HT-29 (cell line): ENCODE results near the gene SQOR. TPM values are rescaled to one million over a fixed set of nuclear protein-coding genes. Genes with fewer than 3 reads are reported as not detected.
"Not testable (repeated sequence)": the region's sequence is repeated elsewhere in the genome, so short reads cannot be mapped to it uniquely, and the experiment has no call there.

Source experiments
- DNase-seq: peaks from one replicate; pipeline ENCODE4 v3.0.0-alpha.2; 2015; ENCODE audit warnings: low spot score
- total RNA-seq: library from RNA; depleted of rRNA; stranded (reverse); fragments of >200 nt; shearing (Covaris generic); gene quantifications from 2 replicates; pipeline ENCODE4 v1.2.3, GENCODE V29; 2014

The SQOR gene
- total RNA-seq, 1 experiment from 2014 or later: 20.2 TPM

DNA sequence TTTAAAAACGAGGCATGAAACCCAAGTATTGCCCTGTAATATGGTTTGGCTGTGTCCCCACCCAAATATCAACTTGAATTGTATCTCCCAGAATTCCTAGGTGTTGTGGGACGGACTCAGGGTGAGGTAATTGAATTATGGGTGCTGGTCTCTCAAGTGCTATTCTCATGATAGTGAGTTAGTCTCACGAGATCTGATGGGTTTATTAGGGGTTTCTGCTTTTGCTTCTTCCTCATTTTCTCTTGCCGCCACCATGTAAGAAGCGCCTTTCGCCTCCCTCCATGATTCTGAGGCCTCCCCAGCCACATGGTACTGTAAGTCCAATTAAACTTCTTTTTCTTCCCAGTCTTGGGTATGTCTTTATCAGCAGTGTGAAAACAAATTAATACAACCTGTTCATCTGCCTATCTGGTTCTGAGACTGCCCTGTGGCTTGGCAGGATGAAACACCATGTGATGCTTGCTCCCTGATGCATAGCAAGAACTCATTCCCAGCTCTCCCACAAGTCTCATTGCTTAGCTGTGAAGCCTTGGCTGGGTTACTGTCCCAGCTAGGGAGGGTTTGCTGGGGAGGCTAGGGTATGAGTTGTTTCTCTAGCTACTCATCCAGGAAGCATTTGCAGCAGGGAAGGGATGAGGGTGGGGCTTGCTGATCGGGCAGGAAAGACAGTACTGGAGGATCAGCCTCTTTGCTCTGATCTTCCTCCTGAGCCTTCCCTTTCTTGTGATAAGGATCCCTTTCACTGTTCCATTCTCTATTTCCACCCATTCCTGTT, 3.7 kb upstream of the SQOR start:
- no peak for DNase-seq

DNA sequence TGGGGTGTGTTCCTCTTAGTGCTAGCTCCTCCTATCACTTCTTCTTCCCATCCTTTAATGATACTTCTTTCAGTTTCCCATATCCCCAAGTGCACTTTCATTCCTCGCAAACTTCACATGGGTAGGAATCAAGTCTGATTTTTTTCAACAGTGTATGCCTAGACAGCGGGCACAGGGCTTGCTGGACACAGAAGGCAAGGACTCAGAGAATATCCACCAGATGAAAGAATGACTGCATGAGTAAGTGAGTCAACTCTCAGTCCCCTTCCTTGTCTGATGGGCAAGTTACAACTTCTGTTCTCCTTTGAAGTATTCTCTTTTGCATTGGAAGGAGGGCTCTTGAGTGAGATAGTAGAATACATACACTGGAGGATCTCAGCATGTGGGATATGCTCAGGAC, 3.1 kb upstream of the SQOR start:
- no peak for DNase-seq

DNA sequence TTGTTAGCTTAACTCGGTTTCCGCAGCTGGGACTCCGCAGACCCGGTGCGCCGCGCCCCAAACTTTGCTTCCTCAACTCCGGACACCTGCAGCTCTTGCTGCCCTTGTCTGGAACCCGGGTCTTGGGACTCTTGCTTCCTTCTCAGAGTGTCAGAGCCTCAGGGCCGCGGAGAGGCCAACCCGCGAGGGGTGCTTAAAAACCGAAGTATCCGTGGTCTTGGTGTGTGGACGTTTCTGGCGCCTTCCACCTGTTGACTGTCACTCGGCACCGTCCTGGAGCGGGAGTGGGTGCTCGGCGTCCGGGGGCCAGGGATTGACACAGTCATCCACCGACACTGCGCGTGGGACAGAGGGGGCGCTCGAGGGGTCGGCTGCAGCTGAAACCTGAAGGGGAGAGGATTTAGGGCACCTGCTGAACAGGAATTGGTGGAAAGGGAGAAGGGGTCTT, 386 bp downstream of the SQOR start:
- DNase-seq: peak; percentile 56

DNA sequence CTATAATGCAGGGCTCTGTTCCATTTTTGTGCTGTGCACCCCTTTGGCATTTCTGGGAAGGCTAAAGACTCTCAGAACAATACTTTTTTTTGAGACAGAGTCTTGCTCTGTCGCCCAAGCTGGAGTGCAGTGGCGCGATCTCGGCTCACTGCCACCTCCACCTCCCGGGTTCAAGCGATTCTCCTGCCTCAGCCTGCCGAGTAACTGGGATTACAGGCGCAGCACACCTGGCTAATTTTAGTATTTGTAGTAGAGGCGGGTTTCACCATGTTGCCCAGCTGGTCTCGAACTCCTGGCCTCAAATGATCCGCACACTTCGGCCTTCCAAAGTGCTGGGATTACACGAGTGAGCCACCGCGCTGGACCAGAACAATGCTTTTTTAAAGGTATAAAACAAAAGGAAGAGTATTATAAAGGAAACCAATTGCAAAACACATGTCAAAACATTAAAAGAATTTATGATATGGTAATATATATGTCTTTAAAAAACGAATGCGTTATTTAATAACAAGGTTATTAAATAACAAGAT, 999 bp downstream of the SQOR start:
- DNase-seq: no peak

DNA sequence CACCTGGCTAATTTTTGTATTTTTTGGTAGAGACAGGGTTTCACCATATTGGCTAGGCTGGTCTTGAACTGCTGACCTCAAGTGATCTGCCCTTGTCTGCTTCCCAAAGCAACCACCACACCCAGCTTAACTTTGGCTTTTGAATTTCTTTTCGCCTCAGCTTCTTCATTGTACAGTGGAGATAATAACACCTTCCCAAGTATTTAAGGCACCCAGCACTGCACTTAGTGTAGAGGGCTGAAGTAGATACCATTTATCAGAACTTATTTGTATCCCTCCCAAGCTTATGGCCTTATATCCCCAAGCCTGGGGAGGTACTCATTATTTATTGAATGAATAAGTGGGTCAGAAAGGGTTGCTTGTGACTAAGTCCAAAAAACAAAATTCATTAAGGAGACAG, 2.3 kb downstream of the SQOR start:
- no peak for DNase-seq

DNA sequence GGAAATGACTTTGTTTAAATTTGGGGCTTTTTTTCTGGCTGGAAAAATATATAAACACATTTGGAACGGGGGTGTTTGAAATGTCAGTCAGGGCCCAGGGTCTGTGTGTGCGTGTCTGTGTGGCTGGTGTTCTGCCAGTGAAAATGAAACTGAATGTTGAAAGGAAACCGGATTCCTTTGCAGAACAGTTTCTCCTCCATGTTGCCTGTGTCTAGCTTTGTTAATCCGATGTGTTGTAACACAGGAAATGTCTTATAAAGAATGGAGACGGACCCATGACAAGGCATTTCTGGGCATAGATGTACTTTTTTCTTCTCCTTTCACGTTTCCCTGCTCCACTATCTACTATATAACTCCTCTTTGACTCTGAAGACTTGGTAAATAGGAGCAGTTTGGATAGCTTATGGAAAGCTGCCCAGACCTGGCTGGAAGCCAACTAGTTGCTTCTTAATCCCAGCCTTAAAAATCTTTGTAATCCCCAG, 2.8 kb downstream of the SQOR start:
- DNase-seq: peak; percentile 52

DNA sequence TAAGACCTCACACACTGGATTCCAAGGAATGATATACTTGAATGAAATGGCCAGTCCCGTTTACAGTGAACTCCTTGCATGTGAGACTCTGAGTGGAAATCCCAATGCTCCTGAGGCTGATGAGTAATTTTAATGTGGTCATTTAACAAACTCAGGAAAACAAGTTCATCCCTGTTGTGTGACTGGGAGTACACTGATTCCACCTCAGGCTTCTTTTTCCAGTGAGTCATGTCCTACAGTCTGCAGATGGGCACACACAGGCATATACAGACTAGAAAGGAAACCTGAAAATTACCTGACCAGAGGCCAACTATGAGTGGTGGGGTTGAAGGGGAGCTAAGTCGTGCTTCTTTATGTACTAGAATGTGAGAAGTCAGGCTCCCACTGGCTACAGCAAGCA, 5.8 kb downstream of the SQOR start:
- DNase-seq: no peak

DNA sequence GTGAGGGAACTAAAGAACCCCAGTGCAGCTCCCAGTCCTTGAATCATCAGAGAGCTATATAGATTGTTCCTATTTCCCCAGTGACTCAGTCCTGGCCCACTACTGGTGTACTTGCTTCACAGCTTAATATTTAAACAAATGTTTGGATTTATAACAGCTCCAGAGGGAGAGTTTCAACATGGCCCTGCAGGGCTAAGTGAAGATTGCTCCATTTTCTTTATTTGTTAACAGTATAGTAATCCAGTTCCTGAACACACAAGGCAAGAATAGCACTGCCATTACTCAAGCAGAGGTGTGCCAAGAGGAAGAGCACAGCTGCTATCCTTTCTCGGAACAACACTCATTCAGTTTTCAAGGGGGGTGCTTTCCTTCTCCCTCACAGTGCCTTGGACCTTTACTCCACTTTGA, 6.5 kb downstream of the SQOR start:
- peak; percentile 57 for DNase-seq

DNA sequence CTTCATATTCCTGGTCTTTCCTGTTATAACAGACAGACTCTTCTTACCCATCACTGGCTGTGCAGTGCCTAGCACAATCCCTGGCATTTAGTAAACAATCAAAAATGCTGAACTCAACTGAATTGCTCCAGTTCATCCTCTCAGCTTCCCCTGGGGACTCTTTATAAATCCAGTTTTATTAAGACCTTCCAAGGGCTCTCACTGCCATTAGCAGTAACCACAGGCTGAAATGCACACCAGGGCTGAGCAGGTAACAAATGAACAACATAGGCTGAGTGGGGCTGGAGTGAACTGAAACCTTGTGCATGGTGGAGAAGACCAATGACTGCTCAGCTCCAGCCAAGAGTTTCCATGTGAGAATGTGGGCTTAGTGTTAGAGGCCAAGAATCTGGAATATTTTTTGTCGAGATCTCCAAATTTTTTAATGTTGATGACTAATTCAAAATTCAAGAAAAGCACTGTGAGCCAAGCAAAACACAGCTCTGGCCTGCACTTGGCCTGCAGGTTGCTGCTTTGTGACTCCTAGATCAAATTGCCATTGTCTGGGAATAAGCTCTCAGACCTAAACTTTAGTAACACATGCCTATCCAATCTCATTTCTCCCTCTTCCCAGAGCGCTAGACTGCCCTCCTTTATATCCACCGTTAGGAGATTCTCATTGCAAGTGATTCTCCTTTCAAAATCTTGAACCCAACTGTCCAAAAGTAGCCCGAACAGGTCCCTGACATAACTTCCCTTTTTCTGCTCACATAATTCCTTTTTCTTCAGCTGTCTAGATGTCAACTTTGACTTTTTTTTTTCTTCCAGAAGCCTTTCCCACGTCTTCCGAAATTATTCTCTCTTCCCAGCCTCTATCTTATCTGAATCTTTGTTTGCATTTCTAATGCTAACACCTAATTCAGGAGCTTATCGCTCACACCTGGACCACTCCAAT, 7.4 kb downstream of the SQOR start:
- DNase-seq: no peak

DNA sequence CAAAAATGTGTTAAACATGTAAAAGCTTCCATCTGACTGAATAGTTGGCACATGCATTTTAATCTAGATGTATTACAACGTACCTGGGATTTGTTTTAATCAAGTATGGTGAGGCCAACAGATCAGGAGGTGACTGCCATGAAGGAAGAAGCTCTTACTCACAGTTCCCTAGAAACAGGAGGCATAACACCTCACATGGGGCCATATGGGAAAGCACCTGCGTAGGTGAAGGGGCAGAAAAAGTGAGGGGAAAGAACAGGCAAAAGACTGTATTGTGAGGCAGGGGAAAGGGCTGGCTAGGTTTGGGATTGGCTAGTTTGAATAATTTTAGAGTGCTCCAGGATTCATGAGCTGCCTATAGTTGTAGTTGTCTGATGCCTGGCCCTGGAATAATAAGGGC, 9.6 kb downstream of the SQOR start:
- no peak for DNase-seq

DNA sequence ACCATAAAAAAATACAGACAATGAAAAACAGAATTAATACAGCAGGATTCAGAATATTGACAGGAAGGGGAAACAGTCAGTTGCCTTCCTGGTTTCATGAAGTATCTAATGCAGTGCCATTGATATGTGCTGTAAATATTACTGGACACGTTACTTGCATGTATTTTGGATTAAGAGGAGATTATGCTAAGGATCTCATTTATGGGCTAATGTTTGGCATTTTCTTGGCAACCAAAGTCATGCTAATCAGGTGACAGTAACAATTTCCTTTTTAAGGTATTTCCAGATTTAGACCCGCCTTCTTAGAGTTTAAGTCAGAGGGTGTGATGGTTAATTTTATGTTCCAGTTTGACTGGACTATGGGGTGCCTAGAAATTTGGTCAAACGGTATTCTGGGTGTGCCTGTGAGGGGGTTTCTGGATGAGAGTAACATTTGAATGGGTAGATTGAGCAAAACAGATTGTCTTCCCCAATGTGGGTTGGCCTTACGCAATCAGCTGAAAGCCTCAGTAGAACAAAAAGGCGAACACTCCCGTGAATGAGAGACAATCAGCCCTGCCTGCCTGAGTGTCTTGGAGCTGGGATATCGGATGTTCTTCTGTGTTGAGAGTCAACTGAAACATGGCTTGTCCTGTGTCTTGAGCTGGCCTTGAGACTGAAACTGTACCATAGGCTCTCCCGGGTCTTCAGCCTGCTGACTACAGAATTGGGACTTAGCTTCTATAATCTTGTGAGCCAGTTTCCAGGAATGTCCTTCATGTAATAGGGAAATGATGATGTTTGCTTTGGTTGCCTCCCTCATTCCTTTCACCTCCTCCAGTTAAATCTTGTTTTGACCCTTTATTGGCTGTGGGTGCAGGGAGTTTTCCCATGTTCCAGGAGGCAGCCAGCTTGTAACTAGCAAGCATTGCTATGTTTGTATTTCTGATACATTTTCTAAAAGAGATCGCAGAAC, 10.5 kb downstream of the SQOR start:
- no peak for DNase-seq

DNA sequence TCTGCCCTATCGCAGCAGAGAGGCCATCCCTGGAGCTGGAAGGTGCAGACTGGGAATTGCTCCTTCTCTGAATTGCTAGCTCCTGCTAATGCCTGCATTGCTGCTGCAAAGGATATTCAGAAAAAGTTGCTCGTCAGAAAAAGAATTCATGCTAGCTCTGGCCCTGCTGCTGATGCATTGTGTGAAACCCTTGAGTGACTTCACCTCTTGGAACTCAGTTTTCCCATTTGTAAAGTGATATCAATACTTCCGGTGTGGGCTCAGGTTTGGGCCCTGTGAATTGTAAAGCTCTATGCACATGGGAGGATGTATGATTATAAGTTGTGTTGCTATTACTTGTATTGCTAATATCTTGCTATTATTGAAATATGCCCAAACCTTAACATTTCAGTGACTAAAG, 11.4 kb downstream of the SQOR start:
- no peak for DNase-seq

DNA sequence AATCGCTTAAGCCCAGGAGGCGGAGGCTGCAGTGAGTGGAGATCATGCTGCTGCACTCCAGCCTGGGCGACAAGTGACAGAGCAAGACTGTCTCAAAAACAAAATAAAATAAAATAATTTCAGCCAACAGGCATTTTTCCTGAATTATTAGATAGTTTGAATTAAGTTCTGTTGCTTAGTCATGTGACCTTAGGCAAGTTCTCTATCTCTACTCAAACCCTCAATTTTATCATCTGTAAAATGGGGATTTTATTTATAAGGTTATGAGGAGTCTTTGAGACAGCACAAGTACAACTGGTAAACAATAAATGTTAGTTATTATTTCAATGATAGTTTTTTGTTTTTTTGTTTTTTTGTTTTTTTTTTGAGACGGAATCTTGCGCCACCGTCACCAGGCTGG, 13.0 kb downstream of the SQOR start:
- DNase-seq: no peak

DNA sequence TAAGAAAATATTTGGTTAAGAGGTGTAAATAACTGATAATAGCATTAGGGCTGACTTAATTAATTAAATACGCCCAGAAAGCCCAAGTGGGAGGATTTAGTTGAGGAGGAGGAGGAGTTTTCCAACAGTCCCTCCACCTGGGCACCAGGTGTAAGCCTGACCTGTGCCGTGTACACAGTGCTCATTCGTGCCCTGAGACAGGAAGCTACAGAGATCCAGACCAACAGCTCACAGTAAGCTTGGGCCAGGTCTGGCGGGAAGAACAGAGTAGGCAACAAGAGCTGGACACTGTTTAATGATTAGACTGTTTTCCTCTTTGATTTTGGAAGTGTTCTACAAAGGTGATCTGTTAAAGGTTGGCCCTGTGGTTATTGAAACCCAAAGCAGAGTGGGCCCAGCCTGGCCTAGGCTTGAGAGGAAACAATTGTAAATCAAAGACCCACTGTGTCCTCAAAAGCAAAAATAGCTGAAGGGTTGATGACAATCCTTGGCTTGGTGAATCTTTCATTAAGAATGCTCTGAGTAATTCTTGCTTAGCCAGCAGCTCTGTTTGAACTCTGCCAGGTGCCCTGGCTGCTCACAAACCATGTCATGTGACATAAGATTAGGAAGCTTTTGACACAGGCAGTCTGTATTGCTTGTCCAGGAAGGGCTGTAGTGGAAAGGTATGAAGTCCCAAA, 13.8 kb downstream of the SQOR start:
- DNase-seq: peak; percentile 31

DNA sequence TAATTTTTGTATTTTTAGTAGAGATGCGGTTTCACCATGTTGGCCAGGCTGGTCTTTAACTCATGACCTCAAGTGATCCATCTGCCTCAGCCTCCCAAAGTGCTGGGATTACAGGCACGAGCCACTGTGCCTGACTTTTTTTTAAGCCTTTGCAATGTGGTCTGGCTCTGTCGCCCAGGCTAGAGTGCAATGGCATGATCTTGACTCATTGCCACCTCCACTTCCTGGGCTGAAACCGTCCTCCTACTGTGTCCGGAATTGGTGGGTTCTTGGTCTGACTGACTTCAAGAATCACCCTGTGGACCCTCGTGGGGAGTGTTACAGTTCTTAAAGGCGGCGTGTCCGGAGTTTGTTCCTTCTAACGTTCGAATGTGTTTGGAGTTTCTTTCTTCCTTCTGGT, 15.2 kb downstream of the SQOR start:
- not testable (repeated sequence) for DNase-seq

DNA sequence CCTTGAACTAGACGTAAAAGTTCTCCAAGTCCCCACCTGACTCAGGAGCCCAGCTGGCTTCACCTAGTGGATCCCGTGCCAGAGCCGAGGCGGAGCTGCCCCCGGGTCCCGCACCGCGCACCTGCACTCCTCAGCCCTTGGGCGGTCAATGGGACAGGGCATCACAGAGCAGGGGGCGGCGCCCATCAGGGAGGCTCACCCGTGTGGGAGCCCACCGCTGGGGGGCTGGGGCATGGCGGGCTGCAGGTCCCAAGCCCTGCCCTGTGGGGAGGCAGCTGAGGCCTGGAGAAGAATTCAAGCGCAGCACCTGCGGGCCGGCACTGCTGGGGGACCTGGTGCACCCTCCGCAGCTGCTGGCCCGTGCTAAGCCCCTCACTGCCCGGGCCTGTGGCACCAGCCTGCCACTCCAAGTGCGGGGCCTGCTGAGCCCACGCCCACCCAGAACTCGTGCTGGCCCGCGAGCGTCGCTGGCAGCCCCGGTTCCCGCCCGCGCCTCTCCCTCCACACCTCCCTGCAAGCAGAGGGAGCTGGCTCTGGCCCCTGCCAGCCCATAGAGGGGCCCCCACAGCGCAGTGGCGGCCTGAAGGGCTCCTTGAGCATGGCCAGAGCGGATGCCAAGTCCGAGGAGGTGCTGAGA, 16.2 kb downstream of the SQOR start:
- DNase-seq: no peak

DNA sequence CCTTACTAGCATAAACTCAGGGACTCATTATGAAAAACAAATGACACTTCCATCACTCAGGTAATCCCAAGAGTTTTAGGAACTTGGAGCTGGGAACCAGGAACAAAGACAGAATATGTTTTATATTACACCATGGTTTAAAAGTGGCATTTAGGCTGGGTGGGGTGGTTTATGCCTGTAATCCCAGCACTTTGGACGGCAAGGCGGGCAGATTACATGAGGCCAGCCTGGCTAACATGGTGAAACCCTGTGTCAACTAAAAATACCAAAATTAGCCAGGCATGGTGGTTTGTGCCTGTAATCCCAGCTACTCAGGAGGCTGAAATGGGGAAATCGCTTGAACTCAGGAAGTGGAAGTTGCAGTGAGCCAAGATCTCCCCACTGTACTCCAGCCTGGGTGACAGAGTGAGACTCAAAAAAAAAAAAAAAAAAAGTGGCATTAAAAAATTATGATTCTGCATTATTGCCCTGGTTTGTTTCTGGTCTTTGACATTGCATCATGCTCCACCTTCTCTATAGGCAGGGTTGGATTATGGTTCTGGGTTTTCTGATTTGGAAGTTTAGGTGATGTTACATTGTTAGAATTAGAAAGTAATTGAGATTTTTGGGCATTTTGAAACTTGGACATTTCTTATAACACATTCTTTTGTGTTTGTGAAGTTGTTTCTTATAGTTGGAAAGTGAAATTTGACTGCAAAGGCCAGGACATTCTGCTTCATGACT, 19.0 kb downstream of the SQOR start:
- no peak for DNase-seq

DNA sequence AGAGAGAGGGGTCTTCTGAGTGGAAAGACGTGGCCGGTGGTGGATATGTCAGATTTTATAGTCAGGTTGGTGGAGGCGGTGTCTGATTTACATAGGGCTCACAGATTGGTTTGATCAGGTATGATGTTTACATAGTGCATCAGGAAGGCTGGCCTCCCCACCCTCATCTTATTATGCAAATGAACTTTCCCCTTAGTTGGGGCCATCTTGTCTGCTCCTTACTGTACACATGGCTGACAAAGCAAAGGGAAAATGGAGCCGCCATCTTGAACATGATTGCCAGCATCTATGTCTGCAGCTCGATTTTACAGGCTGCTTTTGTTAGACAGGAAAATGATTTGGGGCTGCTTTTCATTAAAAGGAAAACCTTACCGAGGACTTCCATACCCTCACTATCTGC, 19.9 kb downstream of the SQOR start:
- no peak for DNase-seq

DNA sequence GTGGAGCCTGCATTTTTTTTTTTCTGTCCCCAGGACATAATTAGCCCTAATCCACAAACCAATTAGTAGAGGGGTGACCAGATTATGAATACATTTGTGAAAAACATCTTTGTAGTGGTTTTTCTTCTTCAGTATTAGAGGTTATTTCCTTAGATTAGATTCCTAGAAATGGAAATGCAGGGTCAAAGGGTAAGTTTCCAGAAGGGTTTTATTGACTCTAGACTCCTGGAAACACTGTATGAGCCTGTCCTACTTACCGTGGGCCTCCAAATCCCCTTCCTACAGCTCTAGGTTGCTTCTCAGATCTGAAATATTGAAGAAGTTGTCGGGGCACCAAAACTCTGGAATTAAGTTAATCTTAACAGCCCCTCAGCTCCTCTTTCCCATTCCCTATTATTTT, 22.4 kb downstream of the SQOR start:
- DNase-seq: no peak
